Measurements from ENCODE around the gene APOC3.

Gene APOC3

GRCh38 chr11:116804001-116804400 lies 25.7 kb upstream of the APOC3 start:
- DNase-seq (ENCODE audit: low read depth in 2 of 2): no peak

GRCh38 chr11:116807601-116808261 lies 22.0 kb upstream of the APOC3 start:
- no peak for DNase-seq (ENCODE audit: low read depth in 2 of 2)

DNA sequence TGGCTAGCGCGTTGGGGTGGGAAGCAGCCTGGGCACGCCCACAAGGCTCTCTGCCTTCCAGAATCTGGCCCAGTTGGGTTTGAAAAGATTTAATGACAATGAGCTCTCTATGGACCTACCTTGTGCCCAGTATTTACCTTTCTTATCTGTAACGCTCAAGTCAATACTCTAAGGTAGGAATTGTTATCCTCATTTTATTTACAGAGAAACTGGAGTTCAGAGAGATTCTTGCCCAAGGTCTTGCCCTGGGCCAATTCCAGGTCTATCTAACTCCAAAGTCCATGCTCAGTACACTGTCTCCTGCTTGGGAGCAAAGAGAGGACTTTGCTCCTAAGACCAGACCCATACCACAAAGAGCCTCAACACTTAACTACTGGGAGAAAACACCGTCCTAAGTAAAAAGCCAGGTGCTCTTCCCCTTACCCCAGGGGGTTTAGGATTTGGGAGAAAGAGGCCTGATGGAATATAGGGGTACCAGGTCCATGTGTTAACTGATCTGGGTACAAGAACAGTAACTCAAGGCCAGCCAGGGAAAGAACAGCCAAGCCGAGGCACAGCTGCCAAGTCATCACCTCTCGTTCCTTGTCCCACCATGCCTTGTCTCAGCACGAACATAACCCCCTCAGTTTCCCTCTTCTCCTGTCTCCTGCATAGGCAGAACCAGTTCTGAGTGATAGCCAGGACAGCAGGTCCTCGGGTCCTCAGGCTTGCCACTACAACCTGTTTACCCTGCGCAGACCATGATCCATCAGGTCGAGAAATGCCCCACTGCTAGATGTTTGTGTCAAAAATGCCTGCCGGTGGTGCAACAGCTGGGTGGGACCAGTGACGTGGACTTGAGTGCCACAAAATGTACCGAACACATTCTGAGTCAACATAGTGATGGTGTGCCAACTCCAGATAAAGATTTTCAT lies 21.2 kb upstream of the APOC3 start:
- DNase-seq (ENCODE audit: low read depth in 2 of 2): no peak

DNA sequence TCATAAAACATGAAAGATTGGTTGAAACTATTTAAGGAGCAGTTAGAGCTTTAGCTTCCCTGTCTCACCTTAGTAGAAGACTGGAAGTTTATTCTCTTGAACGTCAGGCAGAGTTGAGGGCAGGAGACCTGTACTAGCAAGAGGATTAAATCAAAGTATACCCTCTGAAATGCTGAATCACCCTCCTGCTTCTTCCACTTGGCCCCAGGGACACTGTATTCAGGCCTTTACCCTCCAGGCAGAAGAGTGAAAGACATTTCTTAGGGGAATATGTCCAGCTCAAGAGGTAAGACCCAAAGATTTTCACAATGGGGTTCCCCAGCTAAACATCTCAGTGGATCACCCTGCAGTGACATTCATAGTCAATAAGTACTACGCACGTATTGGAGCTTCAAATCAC lies 18.5 kb upstream of the APOC3 start:
- no peak for DNase-seq (ENCODE audit: low read depth in 2 of 2)

DNA sequence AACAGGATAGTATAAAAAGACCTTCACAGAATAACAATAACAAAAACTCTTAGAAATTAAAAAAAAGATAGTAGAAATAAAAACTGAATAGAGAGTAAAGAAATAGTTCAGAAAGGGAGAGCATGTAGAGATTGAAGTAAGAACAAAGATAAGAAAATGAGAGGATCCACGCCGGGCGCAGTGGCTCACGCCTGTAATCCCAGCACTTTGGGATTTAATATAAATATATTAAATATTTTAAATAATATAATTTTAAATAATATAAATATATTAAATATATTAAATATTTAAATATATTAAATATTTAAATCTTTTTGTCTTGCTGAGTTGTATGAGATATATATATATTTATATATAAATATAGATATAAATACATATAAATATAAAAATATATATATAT lies 17.6 kb upstream of the APOC3 start:
- no peak for DNase-seq (ENCODE audit: low read depth in 2 of 2)

DNA sequence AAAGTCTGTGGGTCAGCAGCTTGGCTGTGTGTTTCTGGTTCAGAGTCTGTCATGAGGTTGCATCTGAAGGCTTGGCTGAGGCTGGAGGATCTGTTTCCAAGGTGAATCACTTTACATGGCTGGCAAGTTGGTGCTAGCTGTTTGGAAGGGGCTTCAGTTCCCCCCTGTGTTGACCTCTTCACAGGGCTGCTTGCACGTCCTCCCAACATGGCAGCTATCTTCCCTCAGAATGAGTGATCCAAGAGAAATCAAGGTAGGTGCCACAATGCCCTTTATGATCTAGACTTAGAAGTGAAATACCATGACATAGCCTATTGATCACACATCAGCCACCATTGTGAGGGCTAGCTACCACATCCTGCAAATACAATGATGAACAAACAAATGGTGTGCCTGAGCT lies 16.5 kb upstream of the APOC3 start:
- no peak for DNase-seq (ENCODE audit: low read depth in 2 of 2)

DNA sequence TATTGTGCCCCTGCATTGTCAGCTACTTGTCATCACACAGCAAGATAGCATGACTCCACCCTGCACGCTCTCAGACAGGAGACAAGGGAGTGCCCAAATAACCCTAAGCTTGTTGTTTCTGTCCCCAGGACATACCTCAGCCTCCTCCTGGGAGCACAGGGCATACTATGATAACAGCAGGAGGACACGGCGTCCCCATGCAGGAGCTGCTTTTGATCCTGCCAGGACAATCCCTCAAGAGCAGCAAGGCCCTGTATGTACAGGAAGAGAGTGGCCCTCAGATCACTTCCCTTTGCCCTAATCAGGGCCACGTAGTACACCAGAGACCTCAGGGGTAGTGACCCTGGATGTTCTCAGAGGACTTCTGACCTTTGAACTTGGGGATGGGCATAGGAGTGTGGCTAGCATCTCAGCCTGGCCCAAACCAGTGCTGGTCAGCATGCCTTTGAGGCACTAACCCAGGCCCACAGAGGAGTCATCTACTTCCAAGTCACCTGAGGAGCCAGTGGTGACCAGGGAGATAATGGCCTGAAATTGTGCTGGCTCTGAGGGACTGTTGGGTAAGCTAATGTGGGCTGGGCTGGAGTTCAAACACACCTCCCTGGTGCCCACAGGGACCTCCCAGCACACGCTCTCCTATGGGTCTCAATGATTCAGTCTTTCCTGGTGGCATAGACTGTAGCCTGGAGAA lies 15.8 kb upstream of the APOC3 start:
- DNase-seq (ENCODE audit: low read depth in 2 of 2): no peak

- no peak for DNase-seq (ENCODE audit: low read depth in 2 of 2)
Observed at GRCh38 chr11:116814502-116814901, 15.2 kb upstream of the APOC3 start.

GRCh38 chr11:116819049-116819448 lies 10.7 kb upstream of the APOC3 start:
- no peak for DNase-seq (ENCODE audit: low read depth in 2 of 2)

- DNase-seq (ENCODE audit: low read depth in 2 of 2): no peak
Observed at GRCh38 chr11:116821050-116821918, 8.4 kb upstream of the APOC3 start.

DNA sequence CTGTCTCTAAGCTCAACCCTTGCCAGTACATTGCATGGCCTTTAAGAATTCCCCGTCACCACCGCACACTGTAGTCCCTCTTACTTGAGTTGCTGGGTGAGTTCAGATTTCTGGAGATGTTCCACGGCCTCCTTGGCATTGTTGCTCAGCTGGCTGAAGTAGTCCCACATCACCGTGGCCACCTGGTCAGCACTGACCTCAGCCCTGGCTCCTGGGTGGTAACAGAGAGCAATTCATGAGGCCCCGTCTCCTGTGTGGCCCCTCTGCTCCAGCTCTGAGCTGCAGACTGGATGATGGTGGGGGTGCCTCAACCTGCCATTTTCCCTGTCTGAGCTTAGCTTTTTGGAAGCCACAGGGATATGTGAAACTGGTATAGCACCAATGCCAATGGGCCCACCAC lies 7.1 kb upstream of the APOC3 start:
- no peak for DNase-seq (ENCODE audit: low read depth in 2 of 2)

DNA sequence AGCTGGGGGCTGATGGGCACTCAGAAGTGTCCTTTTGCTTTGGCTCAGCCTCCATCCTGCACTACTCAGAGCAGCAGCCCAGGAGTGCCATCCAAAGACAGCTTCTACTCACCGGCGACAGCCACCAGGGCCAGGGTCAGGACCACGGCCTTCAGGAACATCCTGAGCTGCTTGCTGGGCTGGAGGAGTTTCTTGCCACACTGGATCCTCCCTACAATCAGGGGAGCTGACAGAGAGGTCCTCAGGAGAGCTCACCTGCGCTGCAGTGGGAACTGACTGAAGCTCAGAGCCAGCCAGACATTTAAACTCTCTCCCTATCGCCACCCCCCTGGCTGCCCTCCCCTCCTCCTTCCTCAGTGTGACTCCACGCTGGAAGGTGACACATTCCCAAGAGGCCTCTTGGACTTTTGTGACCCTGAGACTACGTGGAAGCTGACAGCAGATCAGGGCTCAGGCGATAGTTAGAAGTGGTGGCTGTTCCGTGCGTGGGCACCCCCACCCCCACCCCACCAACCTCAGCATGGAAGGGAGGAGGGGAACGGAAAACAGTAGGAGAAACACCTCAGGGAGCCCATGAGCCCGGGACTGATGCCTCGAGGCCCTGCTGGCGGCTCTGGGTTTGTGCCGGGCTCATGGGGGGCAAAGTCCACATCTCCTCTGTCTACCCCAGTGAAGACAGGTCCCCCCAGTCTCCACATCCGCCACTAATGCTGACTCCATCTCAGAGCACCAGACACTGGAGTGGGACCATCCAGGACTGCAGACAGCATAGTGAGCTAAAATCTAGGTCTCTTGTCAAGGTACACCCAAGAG lies 6.5 kb upstream of the APOC3 start, which contains the start of gene APOA4:
APOA4 (minus strand) TSS at position 274 of the 813 bp plus-strand sequence; CDS start at position 161, 113 bp downstream.
- DNase-seq (ENCODE audit: low read depth in 2 of 2): no peak

- no peak for DNase-seq (ENCODE audit: low read depth in 2 of 2)
Observed at GRCh38 chr11:116825434-116825833, 4.3 kb upstream of the APOC3 start.

DNA sequence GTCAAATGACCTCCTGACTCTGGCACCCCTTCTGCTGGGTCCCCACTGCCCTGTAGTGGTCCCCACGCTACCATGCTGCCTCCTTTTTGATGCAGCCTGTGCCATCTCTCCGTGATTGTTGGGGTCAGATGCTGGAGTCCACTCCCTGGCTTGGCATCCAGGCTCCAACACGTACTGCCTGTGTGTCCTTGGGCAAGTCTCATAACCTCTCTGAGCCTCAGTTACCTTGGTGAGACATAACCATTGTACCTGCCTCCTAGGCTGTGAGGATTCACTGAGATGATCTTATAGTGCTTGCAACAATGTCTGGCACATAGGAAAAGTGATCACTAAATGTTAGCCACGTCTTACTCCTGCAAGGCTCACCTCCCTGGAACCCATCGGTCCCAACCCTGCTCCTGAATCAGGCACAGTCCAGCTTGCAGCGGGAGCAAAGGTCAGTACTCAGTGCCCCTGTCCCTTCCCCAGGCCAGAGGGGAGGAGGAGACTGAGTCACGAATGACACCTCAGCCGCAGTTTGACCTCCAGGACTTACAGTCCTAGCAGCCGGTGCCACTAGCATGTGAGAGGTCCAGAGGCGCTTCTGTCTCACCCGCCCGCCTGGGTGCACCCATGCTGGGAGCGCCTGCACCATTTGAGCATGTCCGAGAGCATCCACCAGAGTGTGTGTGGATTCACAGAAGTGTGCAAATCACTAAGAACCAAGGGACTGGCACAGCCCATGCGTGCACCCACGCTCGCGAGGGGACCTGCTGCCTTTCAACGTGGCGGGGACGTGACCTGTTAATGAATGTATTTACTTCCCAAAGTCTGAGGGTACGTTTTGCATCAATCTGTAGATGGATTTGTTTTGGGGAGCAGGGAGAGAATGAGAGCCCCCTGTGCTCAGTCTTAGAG lies 3.6 kb upstream of the APOC3 start:
- no peak for DNase-seq (ENCODE audit: low read depth in 2 of 2)

DNA sequence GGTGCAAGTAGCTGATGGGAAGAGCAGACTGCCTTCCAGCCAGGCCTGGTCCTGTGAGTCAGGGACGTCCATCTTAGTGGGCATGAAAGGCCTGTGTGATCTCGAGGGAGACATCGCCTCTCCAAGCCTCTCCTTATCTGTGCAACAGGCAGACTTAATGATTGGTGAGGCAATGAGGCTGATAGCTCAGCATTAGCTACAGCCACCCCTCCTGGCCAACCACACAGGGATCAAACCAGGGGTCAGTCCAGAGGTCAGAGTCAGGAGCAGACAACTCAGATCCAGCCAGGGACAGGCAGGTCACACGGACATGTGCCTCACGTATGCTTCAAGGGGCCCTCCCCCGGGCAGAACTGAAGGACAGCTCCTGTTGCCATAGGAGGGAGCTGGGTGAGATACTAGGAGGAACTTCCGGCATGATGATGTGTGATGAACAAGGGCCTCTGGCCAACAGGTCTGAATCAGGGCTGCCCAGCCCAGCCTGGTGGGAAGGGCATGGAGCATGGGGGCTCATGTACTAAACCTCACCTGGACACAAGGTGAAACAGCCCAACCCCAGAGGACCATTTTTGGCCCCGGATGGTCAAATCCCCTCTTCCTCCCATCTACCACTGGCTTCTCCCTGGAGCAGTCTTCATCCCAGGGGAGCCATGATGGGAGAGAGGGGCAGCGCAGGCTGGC lies 2.8 kb upstream of the APOC3 start:
- DNase-seq (ENCODE audit: low read depth in 2 of 2): no peak

DNA sequence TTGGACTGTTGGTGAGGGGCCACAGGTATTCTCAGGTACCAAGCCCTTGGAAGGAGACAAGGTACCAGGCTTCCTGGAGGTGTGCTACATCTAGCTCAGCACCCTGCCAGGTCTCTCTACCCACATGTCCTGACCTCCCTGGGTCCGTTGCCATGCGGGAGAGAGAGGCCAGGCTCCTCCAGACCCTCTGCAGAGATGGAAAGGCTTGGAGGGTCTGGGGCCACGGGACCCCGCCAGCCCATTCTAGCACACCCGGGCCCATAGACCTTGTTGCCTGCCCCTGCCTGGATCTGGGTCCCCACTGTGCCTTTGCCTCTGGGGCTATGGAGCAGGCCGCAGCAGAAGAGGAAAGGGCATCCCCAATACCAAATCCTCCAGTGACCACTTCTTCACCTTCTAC lies 2.2 kb upstream of the APOC3 start:
- no peak for DNase-seq (ENCODE audit: low read depth in 2 of 2)

- no peak for DNase-seq (ENCODE audit: low read depth in 2 of 2)
Observed at GRCh38 chr11:116828632-116829524, 829 bp upstream of the APOC3 start.
